NCI-H748 (cell line): Measurements from ENCODE around the gene DCTN1.
"Not testable (repeated sequence)": the region's sequence is repeated elsewhere in the genome, so short reads cannot be mapped to it uniquely, and the experiment has no call there.

ENCODE experiments used
- DNase-seq: peaks from one replicate; lab custom pipeline; 2025; ENCODE audit not compliant: unreplicated experiment; lab: John Stamatoyannopoulos, UW

DCTN1 gene

GRCh38 chr2:74372674-74373073, 7.4 kb downstream of the DCTN1 start:
- DNase-seq: no peak

GRCh38 chr2:74371421-74371820, 8.7 kb downstream of the DCTN1 start:
- DNase-seq: no peak

GRCh38 chr2:74369976-74370375, 10.1 kb downstream of the DCTN1 start:
- no peak for DNase-seq

GRCh38 chr2:74368499-74368898, 11.6 kb downstream of the DCTN1 start:
- no peak for DNase-seq

- no peak for DNase-seq
These were observed 12.3 kb downstream of the DCTN1 start for GRCh38 chr2:74367789-74368188.

- no peak for DNase-seq
These were observed 14.1 kb downstream of the DCTN1 start for GRCh38 chr2:74366036-74366435.

GRCh38 chr2:74364533-74365505, 15.3 kb downstream of the DCTN1 start:
- DNase-seq: no peak

- no peak for DNase-seq
These were observed 18.8 kb downstream of the DCTN1 start for GRCh38 chr2:74361327-74361726.

GRCh38 chr2:74357627-74358026, 22.5 kb downstream of the DCTN1 start:
- no peak for DNase-seq

- DNase-seq: no peak
These were observed 30.2 kb downstream of the DCTN1 start for GRCh38 chr2:74349889-74350288.

- no peak for DNase-seq
These were observed 32.4 kb downstream of the DCTN1 start for GRCh38 chr2:74347742-74348141.

GRCh38 chr2:74347303-74347702, 32.8 kb downstream of the DCTN1 start:
- no peak for DNase-seq

GRCh38 chr2:74345272-74345943, 34.7 kb downstream of the DCTN1 start:
- DNase-seq: no peak

- no peak for DNase-seq
These were observed 36.8 kb downstream of the DCTN1 start, which contains the start of gene SLC4A5 for GRCh38 chr2:74343316-74343715. SLC4A5 (minus strand) TSS chr2:74343416; CDS start chr2:74315023, 28,393 bp downstream.

- DNase-seq: not testable (repeated sequence)
These were observed 43.9 kb downstream of the DCTN1 start for GRCh38 chr2:74336227-74336626.

- peak; percentile 52 for DNase-seq
These were observed 45.2 kb downstream of the DCTN1 start for GRCh38 chr2:74334931-74335333.

- no peak for DNase-seq
These were observed 46.1 kb downstream of the DCTN1 start for GRCh38 chr2:74333896-74334586.

- DNase-seq: peak; percentile 23
These were observed 46.9 kb downstream of the DCTN1 start for GRCh38 chr2:74333175-74333574.

GRCh38 chr2:74332550-74333174, 47.4 kb downstream of the DCTN1 start:
- no peak for DNase-seq

- DNase-seq: no peak
These were observed 51.5 kb downstream of the DCTN1 start for GRCh38 chr2:74328573-74328972.

- DNase-seq: no peak
These were observed 52.0 kb downstream of the DCTN1 start for GRCh38 chr2:74328074-74328473.
